ENCODE results near the gene LAT. TPM values are rescaled to one million over a fixed set of nuclear protein-coding genes. Genes with fewer than 3 reads are reported as not detected.

The LAT gene
- total RNA-seq, 2 experiments from 2014 or later = 17.5 to 19.8 TPM

- Histone ChIP-seq H3K4me3 (ENCODE audit: low read depth, low read length, poor library complexity, severe bottlenecking) (no peak overlapping the region), H3K27ac (ENCODE audit: low read depth, low read length, poor library complexity, severe bottlenecking) (no peak overlapping the region), H3K9me3 (ENCODE audit: low read length) (no peaks in the 10 kb centered on the region), H4K20me1 (ENCODE audit: insufficient read depth, low read length) (no peaks in the 10 kb centered on the region), H2AFZ (ENCODE audit: low read length) (no peak overlapping the region), H3K9me2 (ENCODE audit: insufficient read depth, low read length) (no peaks in the 10 kb centered on the region), H3K4me2 (ENCODE audit: low read length) (no peak overlapping the region), H3K4me1 (ENCODE audit: insufficient read depth, low read length, poor library complexity, severe bottlenecking) (no peaks in the 10 kb centered on the region), H3K79me2 (ENCODE audit: insufficient read depth, low read depth, low read length) (no peaks in the 10 kb centered on the region), H3K36me3 (ENCODE audit: insufficient read depth, low read length) (no peaks in the 10 kb centered on the region)
- ChIA-PET CTCF (ENCODE audit: unreplicated experiment) (no interaction called here), POLR2A (no interaction called here)
- DNase-seq (ENCODE audit: low spot score) = no peak
- intact Hi-C loops (cut with micrococcal nuclease; ENCODE audit: unreplicated experiment) = no loop called here
- TF ChIP-seq CTCF (conservative IDR thresholded peaks at IDR 0.05; ENCODE audit: low read length) (no peak), EZH2phosphoT487 (IDR thresholded peaks at IDR 0.05; ENCODE audit: borderline replicate concordance, low read depth, low read length) (no peak)
- BruUV-seq (replicated peaks) = no TSS peak
These were observed 45.4 kb downstream of the LAT start for GRCh38 chr16:29030086-29030840.

Other genes with a start within 250 kb of the LAT start
- 2.9 and 3.6 TPM in 2 replicates for gene NPIPB9, start 233.3 kb upstream of the LAT start, total RNA-seq (2014; rRNA removed; shearing (Covaris generic))
- 7.1 and 10.7 TPM in 2 replicates for gene NPIPB9, start 233.3 kb upstream of the LAT start, total RNA-seq (2022)
- gene ATXN2L, start 162.1 kb upstream of the LAT start, total RNA-seq (2014; rRNA removed; shearing (Covaris generic)) = 108 and 109 TPM in 2 replicates
- 451 and 487 TPM in 2 replicates for gene ATXN2L, start 162.1 kb upstream of the LAT start, total RNA-seq (2022)
- 160 and 184 TPM in 2 replicates for gene TUFM, start 138.7 kb upstream of the LAT start, total RNA-seq (2014; rRNA removed; shearing (Covaris generic))
- gene TUFM, start 138.7 kb upstream of the LAT start, total RNA-seq (2022) = 176 and 211 TPM in 2 replicates
- 29.8 and 59.8 TPM in 2 replicates for gene SH2B1, start 121.2 kb upstream of the LAT start, total RNA-seq (2014; rRNA removed; shearing (Covaris generic))
- 76.5 and 92.9 TPM in 2 replicates for gene SH2B1, start 121.2 kb upstream of the LAT start, total RNA-seq (2022)
- 1.0 and 5.0 TPM in 2 replicates for gene ATP2A1, start 106.6 kb upstream of the LAT start, total RNA-seq (2014; rRNA removed; shearing (Covaris generic))
- gene ATP2A1, start 106.6 kb upstream of the LAT start, total RNA-seq (2022) = 4.4 and 5.0 TPM in 2 replicates
- 84.8 and 118 TPM in 2 replicates for gene RABEP2, start 59.8 kb upstream of the LAT start, total RNA-seq (2014; rRNA removed; shearing (Covaris generic))
- gene RABEP2, start 59.8 kb upstream of the LAT start, total RNA-seq (2022) = 84.2 and 87.2 TPM in 2 replicates
- gene CD19, start 53.1 kb upstream of the LAT start, total RNA-seq (2014; rRNA removed; shearing (Covaris generic)) = 139 and 141 TPM in 2 replicates
- gene CD19, start 53.1 kb upstream of the LAT start, total RNA-seq (2022) = 131 and 134 TPM in 2 replicates
- gene NFATC2IP, start 34.1 kb upstream of the LAT start, total RNA-seq (2014; rRNA removed; shearing (Covaris generic)) = 68.8 and 73.0 TPM in 2 replicates
- 104 and 114 TPM in 2 replicates for gene NFATC2IP, start 34.1 kb upstream of the LAT start, total RNA-seq (2022)
- gene SPNS1, start 10.3 kb upstream of the LAT start, total RNA-seq (2014; rRNA removed; shearing (Covaris generic)) = 12.4 and 20.1 TPM in 2 replicates
- gene SPNS1, start 10.3 kb upstream of the LAT start, total RNA-seq (2022) = 20.4 and 21.5 TPM in 2 replicates

Data from OCI-LY7 (cell line).